Skin epidermis (tissue), 12 donors: ENCODE measurements around the gene PRKCSH.
"Not testable (repeated sequence)": the region's sequence is repeated elsewhere in the genome, so short reads cannot be mapped to it uniquely, and the experiment has no call there.

Experiments
- H3K27ac ChIP-seq, 21 experiments: fragments of 200-600 bp; sonication (generic) in 11 of 21; one replicate each; pipeline ENCODE4 v1.5.0; 2020; ENCODE audit warnings: mild to moderate bottlenecking in 3 of 21, inconsistent platforms in 2 of 21, moderate library complexity in 2 of 21
- H3K4me3 ChIP-seq, 7 experiments: fragments of 200-600 bp; sonication (generic) in 2 of 7; one replicate each; pipeline ENCODE4 v1.5.0; 2020; ENCODE audit warnings: inconsistent platforms in 2 of 7, mild to moderate bottlenecking in 2 of 7, moderate library complexity in 1 of 7

PRKCSH gene

DNA sequence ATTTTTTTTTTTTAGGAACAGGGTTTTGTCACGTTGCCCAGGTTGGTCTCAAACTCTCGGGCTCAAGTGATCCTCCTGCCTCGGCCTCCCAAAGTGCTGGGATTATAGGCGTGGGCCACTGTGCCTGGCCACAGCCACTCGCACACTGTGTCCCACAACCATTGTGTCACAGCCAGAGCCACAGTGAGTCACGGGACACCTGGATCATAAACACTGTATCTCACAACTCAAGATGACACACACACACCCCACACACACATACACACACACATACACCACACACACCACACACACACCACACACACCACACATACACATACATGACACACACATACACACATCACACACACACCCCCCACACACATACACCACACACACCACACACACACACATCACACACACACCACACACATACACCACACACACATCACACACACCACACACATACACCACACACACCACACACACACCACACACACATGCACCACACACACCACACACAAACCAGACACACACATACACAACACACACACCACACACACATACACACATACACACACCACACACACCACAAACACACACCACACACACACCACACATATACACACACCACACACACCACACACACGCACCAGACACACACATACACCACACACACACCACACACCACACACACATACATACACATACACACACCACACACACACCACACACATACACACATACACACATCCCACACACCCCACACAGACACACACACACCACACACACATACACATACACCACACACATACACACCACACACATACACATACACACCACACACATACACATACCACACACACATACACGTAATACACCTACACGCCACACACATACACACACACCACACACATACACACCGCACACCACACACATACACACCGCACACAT, 29.2 kb downstream of the PRKCSH start:
- no peak overlapping the region for H3K27ac ChIP-seq
- no peak overlapping the region for H3K4me3 ChIP-seq

DNA sequence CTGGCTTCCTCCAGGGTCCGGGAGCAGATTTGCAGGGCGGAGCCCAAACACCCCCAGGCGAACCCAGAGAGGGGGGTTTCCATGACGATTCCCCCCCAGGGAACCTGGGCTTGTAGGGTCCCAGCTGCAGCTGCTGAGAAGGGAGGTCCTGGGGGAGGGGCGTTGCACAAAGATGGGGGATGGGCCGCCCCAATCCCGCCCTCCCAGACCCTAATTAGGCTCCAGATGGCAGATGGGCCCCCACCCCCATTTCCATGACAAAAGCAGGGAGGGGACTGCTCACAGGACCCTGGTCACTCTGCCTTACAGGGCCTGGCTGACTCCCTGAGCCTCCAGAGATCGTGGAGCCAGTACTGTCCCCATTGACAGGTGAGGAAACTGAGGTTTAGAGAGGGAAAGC, 30.2 kb downstream of the PRKCSH start:
- no peak overlapping the region for H3K27ac ChIP-seq

DNA sequence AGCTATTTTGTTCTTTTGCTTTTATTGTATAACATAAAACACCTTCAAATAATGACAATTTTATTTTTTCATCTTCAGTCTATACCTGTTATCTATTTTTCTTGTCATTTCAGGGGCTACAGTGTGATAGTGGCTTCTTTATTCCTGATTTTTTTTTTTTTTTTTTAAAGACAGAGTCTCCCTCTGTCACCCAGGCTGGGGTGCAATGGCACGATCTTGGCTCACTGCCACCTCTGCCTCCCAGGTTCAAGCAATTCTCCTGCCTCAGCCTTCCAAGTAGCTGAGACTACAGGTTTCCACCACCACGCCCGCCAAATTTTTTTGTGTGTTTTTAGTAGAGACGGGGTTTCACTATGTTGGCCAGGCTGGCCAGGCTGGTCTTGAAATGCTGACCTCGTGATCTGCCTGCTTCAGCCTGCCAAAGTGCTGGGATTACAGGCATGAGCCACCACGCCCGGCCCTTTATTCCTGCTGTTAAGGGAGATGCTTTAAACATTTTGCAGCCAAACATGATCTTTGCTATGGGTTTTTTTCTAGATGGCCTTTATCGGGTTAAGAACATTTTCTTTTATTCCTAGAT, 32.9 kb downstream of the PRKCSH start:
- H3K4me3 ChIP-seq, H3K27ac ChIP-seq: not testable (repeated sequence)

More for the DNA sequence above, 30.2 kb downstream of the PRKCSH start:
- H3K4me3 ChIP-seq: no peak overlapping the region

DNA sequence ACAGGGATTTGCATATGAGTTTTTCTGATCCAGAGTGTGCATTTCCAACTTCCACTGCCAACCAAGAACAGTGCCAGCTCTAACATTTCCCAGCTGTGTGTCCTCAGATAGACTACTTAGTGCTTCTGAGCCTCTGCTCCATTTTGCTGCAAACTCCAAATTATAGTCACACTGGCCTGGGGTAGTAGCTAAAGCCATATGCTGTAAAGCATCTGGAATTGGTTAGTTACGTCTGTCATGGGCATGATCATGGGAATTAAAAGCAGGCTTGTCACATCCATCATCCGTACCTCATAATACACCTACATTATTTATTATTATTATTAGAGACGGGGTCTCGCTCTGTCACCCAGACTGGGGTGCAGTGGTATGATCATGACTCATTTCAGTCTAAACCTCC, 38.3 kb downstream of the PRKCSH start:
- Histone ChIP-seq H3K4me3 (no peak overlapping the region), H3K27ac (no peak overlapping the region)

DNA sequence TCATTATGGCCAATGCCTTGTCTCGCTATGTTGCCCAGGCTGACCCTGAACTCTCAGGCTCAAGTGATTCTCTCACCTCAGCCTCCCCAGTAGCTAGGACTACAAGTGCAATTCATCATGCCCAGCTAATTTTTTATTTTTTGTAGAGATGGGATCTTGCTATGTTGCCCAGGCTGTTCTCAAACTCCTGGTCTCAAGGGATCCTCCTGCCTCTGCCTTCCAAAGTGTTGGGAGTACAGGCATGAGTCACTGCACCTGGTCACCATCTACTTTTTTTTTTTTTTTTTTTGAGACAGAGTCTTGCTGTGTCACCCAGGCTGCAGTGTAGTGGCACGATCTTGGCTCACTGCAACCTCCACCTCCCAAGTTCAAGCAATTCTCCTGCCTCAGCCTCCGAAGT, 39.9 kb downstream of the PRKCSH start:
- H3K27ac ChIP-seq, H3K4me3 ChIP-seq: not testable (repeated sequence)

DNA sequence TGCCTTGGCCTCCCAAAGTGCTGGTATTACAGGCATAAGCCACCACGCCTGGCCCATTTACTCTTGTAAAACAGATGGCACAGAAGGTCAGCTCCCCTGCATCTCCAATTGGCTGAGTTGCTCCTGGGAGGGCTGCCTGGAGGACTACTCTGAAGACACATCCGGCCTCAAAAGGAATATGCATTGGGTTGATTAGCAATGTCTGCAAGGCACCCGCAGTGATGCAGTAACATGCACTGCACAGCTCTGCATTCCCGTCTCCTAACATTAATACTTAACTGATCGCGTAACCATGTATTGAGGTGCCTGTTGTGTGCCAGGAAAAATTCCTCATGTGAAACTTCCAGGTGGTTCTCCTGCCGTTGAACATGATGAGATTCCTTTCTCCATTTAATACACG, 40.4 kb downstream of the PRKCSH start:
- Histone ChIP-seq H3K27ac (no peak overlapping the region), H3K4me3 (no peak overlapping the region)

DNA sequence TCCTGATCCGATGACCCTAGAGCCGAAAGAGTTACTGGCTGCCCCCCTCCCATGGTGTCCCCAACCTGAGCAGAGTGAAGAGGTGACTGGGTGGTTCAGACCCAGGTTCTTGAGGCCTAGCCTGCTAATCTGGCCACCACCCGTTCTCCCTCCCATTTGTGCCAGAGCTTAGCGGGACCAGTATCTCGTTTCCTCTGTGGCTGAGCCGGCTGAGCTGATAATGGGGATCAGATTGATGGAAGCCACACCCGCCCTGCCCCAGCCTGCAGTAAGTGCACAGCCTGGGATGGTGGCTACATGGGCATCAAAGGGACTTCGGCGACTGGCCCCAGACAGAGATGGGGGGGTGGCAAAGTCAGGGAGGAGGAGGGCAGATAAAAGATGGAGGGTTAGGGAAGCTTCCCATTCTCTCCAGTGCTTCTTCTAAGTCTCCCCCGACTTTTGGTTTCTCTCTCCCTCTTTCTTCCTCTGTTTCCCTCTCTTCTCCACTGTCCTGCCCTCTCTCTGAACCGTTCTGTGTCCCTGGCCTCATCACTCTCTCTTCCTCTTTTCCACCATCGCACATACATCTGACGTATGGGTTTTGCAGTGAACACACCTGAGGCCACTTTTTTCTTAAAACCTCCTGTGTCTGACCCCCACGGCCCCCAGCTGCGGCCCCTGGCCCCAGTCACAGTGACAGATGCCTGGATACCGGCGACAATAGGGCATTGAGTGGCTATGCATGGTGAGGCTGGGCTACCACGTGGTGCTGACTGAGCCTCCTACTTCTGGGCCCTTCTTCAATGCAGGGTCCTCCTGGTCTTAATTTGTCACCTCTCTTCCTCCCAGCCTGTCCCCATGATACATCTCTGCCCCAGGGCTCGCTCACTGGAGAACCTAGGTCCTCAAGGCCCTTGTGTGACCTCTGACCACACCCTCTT, 43.0 kb downstream of the PRKCSH start:
- Histone ChIP-seq H3K27ac (no peak overlapping the region), H3K4me3 (no peak overlapping the region)

DNA sequence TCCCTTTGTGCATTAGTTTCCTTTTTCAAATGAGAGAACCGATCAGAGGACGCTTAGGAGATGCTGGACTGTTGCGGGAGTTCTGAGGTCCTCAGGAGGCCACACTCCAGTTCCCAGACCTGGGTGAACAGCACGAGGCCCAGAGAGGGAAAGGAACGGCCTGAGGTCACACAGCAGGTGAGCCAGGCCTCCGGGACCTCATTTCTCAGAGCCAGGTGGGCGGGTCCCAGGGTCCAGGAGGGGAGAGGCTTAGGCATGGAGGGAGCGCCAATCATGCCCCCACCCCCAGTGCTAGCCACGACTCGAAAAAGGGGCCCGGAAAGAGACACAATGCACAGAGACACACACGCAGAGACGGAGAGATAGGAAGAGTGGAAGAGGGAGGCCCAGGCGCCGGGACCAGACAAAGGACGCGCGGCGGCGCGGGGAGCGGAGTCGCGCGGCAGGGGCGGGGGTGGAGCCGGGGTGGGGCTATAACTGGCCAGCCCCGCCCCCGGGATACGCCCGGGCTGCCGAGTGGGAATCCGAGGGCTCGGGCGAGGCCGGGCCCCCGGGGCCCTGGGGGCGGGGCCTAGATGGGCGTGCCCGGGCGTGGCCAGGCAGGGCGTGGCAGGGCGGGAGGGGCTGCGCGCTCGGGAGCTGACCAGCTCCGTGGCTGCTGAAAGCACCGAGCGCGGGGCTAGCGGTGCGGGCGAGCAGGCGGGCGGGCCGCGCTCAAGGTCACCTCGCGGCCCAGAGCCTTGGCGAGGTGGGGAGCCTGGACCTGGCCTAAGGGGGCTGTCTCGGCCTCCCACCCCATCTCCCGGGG, 43.9 kb downstream of the PRKCSH start:
- no peak overlapping the region for H3K27ac ChIP-seq
- H3K4me3 ChIP-seq: no peak overlapping the region

DNA sequence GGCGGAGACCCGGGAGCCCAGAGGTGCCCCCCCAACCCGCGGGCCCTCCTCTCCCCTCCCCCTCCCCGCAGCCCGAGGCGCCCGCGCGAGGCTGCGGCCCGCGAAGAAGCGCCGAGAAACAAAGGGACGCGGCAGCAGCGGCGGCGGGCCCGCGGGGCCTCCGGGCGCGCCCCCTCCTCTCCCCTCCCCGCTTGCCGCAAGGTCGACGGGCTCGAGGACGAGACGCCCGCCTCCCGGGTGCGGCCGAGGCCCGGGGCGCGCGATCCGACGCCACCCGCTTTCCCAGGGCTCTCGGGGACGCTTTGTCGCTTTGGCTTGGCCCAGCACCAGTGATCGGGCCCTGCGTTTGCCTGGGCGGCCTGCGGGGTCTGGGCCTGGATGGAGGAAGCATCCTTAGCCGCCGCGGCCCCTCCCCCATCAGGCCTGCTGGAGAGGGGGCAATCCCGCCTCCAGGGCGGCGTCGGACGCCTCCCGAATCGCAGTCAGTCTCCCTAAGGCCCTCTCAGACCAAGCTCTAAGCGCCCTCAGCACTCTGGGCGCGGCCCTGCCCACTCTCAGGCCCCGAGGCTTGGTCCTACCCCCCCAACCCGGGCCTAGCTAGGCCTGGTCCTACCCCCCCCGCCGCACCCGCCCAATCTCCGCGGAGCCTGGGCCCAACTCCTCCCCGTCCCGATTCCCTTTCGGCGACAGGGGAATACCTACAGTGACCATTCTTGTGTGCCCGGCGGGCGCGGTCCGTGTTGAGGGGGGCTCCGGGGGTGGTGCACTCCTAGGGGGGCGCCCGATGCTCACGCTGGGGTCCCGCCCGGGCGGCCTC, 44.7 kb downstream of the PRKCSH start:
- H3K27ac ChIP-seq: no peak overlapping the region
- no peak overlapping the region for H3K4me3 ChIP-seq

DNA sequence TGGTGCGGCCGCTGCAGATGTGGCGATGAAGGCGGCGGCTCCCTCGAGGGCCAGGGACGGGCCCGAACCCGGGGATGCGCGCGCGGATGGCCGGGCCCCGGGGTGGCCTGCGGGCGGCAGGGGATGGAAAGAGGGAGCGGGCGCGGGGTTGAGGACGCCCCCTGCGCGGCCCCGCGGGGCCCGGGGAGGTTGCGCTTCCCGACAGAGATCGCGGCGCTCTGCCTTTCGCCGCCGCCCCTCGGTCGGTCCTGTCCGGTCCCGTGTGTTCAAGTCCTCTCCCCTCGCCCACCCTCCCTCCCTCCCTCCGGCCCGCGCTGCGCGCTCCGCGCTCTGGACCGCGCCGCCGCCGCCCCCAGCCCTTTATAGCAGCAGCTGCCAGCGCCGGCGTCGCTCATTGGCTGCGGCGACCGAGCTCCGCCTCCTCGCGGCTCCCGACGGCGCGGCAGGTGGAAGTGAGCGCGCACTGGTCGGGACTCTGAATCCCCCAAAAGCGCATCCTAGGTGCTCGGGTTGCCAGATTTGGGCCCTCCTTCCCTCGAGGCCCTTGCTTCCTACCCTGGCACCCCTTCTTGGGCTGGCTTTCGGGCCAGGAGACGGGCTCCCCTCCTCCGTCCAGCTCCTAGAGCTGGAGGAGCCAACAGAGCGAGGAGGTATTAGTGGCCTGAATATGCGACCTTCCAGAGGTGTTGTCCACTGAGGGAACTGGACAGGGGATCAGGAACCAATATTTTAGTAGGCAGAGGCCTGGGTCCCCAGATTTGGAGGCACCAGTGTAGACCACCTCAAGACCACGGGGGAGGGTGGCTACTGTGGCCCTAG, 45.5 kb downstream of the PRKCSH start, which contains the start of gene ELAVL3:
Gene ELAVL3 (minus strand): TSS at position 332 of the 819 bp plus-strand sequence. CDS start 438 bp downstream, outside the sequence.
- H3K27ac ChIP-seq: no peak within 1 kb of the TSS

DNA sequence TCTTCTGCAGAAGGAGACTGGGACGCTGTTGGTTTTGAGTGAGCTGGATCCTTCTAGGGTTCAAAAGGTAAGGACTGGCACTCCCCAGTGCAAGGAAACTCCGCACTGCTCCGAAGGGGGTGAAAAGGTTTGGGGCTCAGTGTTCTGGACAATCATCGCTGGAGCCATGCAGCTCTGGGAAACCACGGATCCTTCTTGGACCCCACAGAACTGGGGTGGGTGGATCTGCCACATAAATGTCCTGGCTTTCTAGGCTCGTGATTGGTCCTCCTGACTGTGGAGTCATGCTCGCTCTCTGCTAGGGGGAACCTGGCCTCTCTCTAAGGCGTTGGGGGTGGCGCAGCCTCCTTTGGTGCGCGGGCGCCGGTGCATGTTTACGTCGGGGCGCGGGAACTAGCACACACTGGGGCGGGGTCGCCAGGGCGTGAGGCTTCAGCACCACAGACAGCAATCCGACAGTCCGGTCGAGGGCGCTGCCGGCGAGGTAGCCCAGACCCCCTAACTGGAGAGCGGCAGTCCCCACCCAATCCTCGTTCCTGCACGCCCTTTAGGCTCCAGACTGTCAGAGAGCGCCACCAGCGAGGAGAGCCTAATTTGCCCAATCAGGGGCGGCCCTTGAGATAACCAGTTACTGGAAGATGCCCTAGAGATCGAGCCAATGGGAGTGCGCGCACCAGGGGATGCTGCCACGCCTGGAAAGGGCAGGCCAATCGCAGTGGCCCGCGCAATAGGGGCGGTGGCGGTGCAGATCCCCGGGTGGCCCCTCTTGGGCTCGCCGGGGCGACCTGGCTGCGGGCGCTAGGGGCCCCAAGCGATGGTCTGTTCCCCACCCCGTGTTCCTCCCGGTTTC, 46.3 kb downstream of the PRKCSH start:
- Histone ChIP-seq H3K27ac (no peak overlapping the region), H3K4me3 (peak overlapping the region; percentile 12 to 36 (median 22))

More for the DNA sequence above, 45.5 kb downstream of the PRKCSH start, which contains the start of gene ELAVL3:
- peak within 1 kb of the TSS in 1 of 7 experiments; percentile 32 for H3K4me3 ChIP-seq

DNA sequence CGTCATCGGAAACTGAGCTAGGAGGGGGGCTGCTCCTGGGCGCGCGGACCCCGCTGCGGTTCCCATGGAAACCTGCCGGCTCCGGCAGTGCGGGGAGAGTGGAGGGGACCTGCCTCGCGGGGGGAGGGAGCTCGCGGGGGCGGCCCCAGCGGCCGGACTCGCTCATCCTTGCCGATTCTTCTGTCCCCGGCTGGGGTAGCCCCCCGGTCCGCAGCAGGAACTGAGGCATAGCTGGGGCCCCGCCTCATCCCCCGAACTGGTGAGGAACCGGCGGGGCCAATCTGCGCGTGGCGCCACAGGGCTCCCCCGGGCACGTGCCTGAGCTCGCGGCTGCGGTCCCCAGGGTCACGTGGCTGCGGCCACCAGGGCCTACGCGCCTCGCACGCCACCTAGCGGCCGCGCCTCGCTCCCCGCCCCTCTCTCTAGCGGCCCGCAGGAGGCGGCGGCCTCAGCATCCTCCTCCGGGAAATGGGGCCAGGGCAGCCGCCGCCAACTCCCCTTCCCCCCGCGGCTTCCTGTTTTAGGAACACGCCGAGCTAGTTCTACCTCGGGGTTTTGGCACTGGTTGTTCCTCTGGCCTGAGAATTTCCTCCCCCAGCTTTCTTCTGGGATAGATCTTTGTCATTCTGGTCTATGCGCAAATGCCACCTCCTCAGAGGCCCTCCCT, 47.1 kb downstream of the PRKCSH start:
- H3K4me3 ChIP-seq: peak overlapping the region; percentile 12 to 36 (median 22)
- H3K27ac ChIP-seq: no peak overlapping the region

DNA sequence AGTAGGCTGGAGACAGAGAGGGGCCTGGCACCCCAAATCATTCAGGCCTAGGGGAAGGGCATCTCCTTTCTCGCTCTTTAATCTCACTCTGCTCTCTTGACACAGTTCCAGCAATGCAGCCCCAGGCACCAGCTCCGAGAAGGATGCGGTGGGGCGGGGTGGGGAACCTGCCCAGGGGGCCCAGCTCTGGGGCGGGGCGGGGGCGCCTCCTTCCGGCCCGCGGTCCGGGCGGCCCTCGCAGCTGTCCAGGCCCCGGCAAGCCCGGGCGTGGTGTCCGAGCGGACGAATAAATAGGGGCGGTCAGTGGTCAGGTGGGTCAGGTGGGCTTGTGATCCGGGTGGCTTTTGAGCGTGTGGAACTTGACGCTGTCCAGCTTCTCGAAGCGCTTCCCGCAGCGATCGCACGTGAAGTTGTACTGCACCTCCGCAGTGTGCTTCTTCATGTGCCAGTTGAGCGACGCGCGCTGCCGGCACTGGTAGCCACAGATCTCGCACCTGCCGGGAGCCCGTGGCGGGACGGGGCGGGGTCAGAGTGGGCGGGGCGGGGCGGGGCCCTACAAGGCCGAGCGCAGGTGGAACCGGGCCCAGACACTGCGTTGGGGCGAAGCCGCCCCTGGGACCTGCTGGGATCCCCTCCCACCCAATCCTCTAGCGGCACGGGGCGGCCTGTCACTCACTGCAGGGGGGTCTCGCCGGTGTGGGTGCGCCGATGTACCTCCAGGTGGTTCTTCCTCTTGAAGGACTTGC, 48.1 kb downstream of the PRKCSH start:
- H3K27ac ChIP-seq: no peak overlapping the region

DNA sequence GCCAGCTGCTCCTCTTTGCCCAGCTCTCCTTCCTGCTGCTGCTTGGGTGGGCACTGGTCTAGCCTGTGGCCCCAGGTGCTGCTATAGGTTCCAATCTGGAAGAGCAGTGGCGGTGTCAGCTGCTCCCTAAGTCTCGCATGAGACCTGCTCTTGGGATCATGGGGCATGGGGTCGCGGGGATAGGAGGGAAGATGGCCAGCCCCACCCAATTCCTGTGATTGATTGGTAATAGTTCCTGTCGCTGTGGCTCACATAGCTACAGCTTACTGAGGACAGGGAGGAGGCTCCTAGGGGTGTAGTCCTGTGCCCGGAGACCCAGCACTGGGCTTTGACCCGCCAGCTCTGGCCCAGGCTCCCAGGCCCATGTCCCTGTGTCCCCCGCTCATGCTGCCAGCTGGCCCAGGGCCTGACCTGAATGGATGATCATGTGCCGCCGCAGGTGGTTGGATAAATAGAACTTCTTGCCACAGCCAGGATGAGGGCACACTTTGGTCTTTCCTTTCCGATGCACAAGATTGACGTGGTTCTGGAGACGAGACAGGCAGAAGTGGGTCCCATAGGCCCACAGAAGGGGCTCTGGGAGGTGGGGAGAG, 49.9 kb downstream of the PRKCSH start:
- H3K4me3 ChIP-seq: no peak overlapping the region
- no peak overlapping the region for H3K27ac ChIP-seq

More for the DNA sequence above, 48.1 kb downstream of the PRKCSH start:
- H3K4me3 ChIP-seq: no peak overlapping the region
